Natural killer cell (primary cell): ENCODE measurements around the gene RAPGEF5. TPM values are rescaled to one million over a fixed set of nuclear protein-coding genes. Genes with fewer than 3 reads are reported as not detected.

Source experiments
- ATAC-seq, 3 donors: fragments of 150-1000 bp in 2 of 3; fragments of 200-7000 bp in 1 of 3; cut with Tn5 transposase; 1 replicate in 1 of 3; 2 replicates in 2 of 3; pipeline ENCODE4 v1.10.0; 2021; ENCODE audit warnings: mild to moderate bottlenecking in 2 of 3, moderate library complexity in 2 of 3
- DNase-seq, 2 donors: peaks; one replicate each; pipeline versions ENCODE4 v3.0.0 to v3.0.0-alpha.2; 2013 to 2021; ENCODE audit warnings: mixed read lengths in 1 of 2
- H3K27ac ChIP-seq: one replicate; pipeline ENCODE4 v1.5.1; 2013; ENCODE audit warnings: mild to moderate bottlenecking, low read length
- H3K27me3 ChIP-seq: one replicate; pipeline ENCODE4 v1.6.1; 2013; ENCODE audit warnings: low read length; ENCODE audit not compliant: control insufficient read depth, insufficient read depth
- H3K36me3 ChIP-seq: one replicate; pipeline ENCODE4 v1.6.1; 2013; ENCODE audit warnings: low read length; ENCODE audit not compliant: control insufficient read depth, insufficient read depth
- H3K4me1 ChIP-seq: one replicate; pipeline ENCODE4 v1.6.1; 2013; ENCODE audit warnings: low read length; ENCODE audit not compliant: control insufficient read depth, insufficient read depth
- H3K4me3 ChIP-seq: one replicate; pipeline ENCODE4 v1.5.1; 2013; ENCODE audit warnings: low read length
- H3K9me3 ChIP-seq: one replicate; pipeline ENCODE4 v1.6.1; 2013; ENCODE audit warnings: low read length; ENCODE audit not compliant: control insufficient read depth, insufficient read depth
- H3K27ac Mint-ChIP-seq, 2 donors: one replicate each; pipeline ENCODE4 v1.8.0; 2022; ENCODE audit warnings: mild to moderate bottlenecking in 2 of 2, mixed read lengths in 2 of 2, moderate library complexity in 1 of 2
- H3K27me3 Mint-ChIP-seq, 2 donors: one replicate each; pipeline ENCODE4 v1.8.0; 2022; ENCODE audit warnings: low read depth in 2 of 2, mixed read lengths in 2 of 2
- H3K36me3 Mint-ChIP-seq: one replicate; pipeline ENCODE4 v1.8.0; 2022; ENCODE audit warnings: mixed read lengths
- H3K4me1 Mint-ChIP-seq, 2 donors: one replicate each; pipeline ENCODE4 v1.8.0; 2022; ENCODE audit warnings: mixed read lengths in 2 of 2
- H3K4me3 Mint-ChIP-seq: one replicate; pipeline ENCODE4 v1.8.0; 2022; ENCODE audit warnings: mild to moderate bottlenecking, moderate library complexity, mixed read lengths
- H3K9me3 Mint-ChIP-seq, 2 donors: one replicate each; pipeline ENCODE4 v1.8.0; 2022; ENCODE audit warnings: mixed read lengths in 2 of 2
- WGBS: methylation state at CpG from one replicate; pipeline ENCODE4 v1.1.7; 2013; ENCODE audit warnings: missing lambda C conversion rate; ENCODE audit not compliant: insufficient coverage; 5-methylcytosine and 5-hydroxymethylcytosine counted together
- intact Hi-C: fragments of 100-400 bp; cut with micrococcal nuclease; formaldehyde crosslinking; loops from one replicate; pipeline ENCODE4 v1.14.2; 2022
- total RNA-seq, 4 donors: library from RNA; stranded (reverse); fragments of 120-200 nt in 1 of 4; gene quantifications; one replicate each; pipeline versions ENCODE4 v1.2.3 to v1.2.4, GENCODE V29; 2013 to 2022
- TF ChIP-seq, protein P1 (sequence below): fragments of 200-600 bp; IDR thresholded peaks from one replicate; pipeline ENCODE4 v1.8.0; 2022; ENCODE audit warnings: antibody characterized with exemption

RAPGEF5 gene
- total RNA-seq, 3 donors from 2014 or later (not counting 1 experiment from before 2014, with no cell fraction given) = 0.26 to 0.33 TPM; not detected in 1

DNA sequence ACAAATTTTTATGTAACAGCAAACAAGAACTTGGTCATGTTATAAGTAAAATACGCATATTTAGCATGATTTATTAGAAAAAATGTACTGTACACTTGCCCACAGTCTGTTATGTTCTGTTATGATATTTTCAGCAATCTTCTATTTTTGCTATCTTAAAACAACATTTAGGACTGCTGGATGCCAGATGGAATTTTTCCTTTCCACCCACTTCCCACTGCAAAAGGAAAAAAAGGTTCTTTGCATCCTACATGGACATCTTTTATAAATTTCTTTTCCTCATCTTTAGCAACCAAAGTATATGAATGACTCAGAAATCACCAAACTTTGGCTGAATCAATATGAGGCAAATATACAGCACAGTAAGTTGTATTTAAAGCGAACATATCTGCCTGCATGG, 146.0 kb downstream of the RAPGEF5 start:
- H3K4me1 ChIP-seq = no peaks in the 10 kb centered on the region
- no peaks in the 10 kb centered on the region for H3K27me3 ChIP-seq
- no peaks in the 10 kb centered on the region for H3K36me3 ChIP-seq
- H3K9me3 Mint-ChIP-seq = no peaks in the 10 kb centered on the region
- no peak overlapping the region for H3K4me3 ChIP-seq
- intact Hi-C loops = no loop called here
- H3K27ac Mint-ChIP-seq = no peak overlapping the region
- H3K27me3 Mint-ChIP-seq = peaks cover 12 to 41% of the 10 kb centered on the region in 2 donors
- no peaks in the 10 kb centered on the region for H3K36me3 Mint-ChIP-seq
- H3K4me3 Mint-ChIP-seq = no peak overlapping the region
- TF ChIP-seq, protein P1, sequence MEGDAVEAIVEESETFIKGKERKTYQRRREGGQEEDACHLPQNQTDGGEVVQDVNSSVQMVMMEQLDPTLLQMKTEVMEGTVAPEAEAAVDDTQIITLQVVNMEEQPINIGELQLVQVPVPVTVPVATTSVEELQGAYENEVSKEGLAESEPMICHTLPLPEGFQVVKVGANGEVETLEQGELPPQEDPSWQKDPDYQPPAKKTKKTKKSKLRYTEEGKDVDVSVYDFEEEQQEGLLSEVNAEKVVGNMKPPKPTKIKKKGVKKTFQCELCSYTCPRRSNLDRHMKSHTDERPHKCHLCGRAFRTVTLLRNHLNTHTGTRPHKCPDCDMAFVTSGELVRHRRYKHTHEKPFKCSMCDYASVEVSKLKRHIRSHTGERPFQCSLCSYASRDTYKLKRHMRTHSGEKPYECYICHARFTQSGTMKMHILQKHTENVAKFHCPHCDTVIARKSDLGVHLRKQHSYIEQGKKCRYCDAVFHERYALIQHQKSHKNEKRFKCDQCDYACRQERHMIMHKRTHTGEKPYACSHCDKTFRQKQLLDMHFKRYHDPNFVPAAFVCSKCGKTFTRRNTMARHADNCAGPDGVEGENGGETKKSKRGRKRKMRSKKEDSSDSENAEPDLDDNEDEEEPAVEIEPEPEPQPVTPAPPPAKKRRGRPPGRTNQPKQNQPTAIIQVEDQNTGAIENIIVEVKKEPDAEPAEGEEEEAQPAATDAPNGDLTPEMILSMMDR = no peak
- DNase-seq = no peak
- no peak for ATAC-seq
- no CpG with 5 or more reads among the region's 2 CpGs for WGBS
- no peaks in the 10 kb centered on the region for H3K9me3 ChIP-seq
- H3K27ac ChIP-seq = no peak overlapping the region
- H3K4me1 Mint-ChIP-seq = no peaks in the 10 kb centered on the region

GRCh38 chr7:22210355-22210754, 146.6 kb downstream of the RAPGEF5 start:
- H3K4me3 Mint-ChIP-seq = no peak overlapping the region
- WGBS = 83% methylated on average over 2 of the region's 3 CpGs
- DNase-seq (no peak), ATAC-seq (no peak)
- H3K9me3 ChIP-seq = no peaks in the 10 kb centered on the region
- H3K4me1 Mint-ChIP-seq = no peaks in the 10 kb centered on the region
- peaks cover 12 to 38% of the 10 kb centered on the region in 2 donors for H3K27me3 Mint-ChIP-seq
- H3K27ac Mint-ChIP-seq = no peak overlapping the region
- no peaks in the 10 kb centered on the region for H3K4me1 ChIP-seq
- H3K4me3 ChIP-seq = no peak overlapping the region
- TF ChIP-seq, protein P1 = no peak
- H3K9me3 Mint-ChIP-seq = no peaks in the 10 kb centered on the region
- H3K36me3 Mint-ChIP-seq = no peaks in the 10 kb centered on the region
- no peaks in the 10 kb centered on the region for H3K36me3 ChIP-seq
- H3K27ac ChIP-seq = no peak overlapping the region
- intact Hi-C loops = no loop called here
- H3K27me3 ChIP-seq = no peaks in the 10 kb centered on the region

DNA sequence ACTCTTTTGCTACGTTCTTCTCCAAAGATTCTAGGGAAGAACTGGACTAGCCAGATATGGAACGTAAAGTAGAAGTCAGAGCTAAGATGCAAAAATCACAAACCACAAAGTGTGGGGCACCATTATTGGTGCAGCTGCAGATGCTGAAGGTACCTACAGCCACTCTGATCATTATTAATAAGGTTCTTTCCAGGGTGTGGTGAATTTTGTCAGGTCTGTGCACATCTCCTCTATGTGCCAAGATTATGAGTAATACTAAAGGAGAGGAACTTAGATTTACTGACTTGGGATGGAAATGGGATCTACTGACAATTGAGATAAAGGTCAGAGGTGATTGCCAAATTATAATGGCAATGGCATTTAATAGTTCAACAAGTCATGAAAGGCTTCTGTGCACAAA, 148.2 kb downstream of the RAPGEF5 start:
- no peaks in the 10 kb centered on the region for H3K9me3 ChIP-seq
- WGBS = 82% methylated on average over 2 of the region's 2 CpGs
- ATAC-seq = no peak
- H3K27me3 ChIP-seq = no peaks in the 10 kb centered on the region
- intact Hi-C loops = no loop called here
- Mint-ChIP-seq H3K27ac (no peak overlapping the region), H3K27me3 (peaks cover 11 to 30% of the 10 kb centered on the region in 2 donors), H3K4me3 (no peak overlapping the region), H3K36me3 (no peaks in the 10 kb centered on the region), H3K9me3 (no peaks in the 10 kb centered on the region), H3K4me1 (no peaks in the 10 kb centered on the region)
- DNase-seq = no peak
- H3K27ac ChIP-seq = no peak overlapping the region
- H3K36me3 ChIP-seq = no peaks in the 10 kb centered on the region
- no peaks in the 10 kb centered on the region for H3K4me1 ChIP-seq
- H3K4me3 ChIP-seq = no peak overlapping the region
- TF ChIP-seq, protein P1 = no peak

GRCh38 chr7:22207724-22208225, 149.2 kb downstream of the RAPGEF5 start:
- Histone ChIP-seq H3K4me3 (no peak overlapping the region), H3K27me3 (no peaks in the 10 kb centered on the region), H3K4me1 (no peaks in the 10 kb centered on the region), H3K9me3 (no peaks in the 10 kb centered on the region), H3K36me3 (no peaks in the 10 kb centered on the region), H3K27ac (no peak overlapping the region)
- Mint-ChIP-seq H3K9me3 (no peaks in the 10 kb centered on the region), H3K4me3 (no peak overlapping the region), H3K4me1 (no peaks in the 10 kb centered on the region), H3K27me3 (peaks cover 11 to 29% of the 10 kb centered on the region in 2 donors), H3K27ac (no peak overlapping the region), H3K36me3 (no peaks in the 10 kb centered on the region)
- 100% methylated on average over 1 of the region's 1 CpG for WGBS
- TF ChIP-seq, protein P1 = no peak
- DNase-seq (no peak), ATAC-seq (no peak)
- intact Hi-C loops = no loop called here
